ENCODE measurements around the gene CDK5RAP2. TPM values are rescaled to one million over a fixed set of nuclear protein-coding genes. Genes with fewer than 3 reads are reported as not detected.

Gene CDK5RAP2
- total RNA-seq, 6 experiments from 2014 or later = 28.4 to 40.8 (median 36.8) TPM

DNA sequence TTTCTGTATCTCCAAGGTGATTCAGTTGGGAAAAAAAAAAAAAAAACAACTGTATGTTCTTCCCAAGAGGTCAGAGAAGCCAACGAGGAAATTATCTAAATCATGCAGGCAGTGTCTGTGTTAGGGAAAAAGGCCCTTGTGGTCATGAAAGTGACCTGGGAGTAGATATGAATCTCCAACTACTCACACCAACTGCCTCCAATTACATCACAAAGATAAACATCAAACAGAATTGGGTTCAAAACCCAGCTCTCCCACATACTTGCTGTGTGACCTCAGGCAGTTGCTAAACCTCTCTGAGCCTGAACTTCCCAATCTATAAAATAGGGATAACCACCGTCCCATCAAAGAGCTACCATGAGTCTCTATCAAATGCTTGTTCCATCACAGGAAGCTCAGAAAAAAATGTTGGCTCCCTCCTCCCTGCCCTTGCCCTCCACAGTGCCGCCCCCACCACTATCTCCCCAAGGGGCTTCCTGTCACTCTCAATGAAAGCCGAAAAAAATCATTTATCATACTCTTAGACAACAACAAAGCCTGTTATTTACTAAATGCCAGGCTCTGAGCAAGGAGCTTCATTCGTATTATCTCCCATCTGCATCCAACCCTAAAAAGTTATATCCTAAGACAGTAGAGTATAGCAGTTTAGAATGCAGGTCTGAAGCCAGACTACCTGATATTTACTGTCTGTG, 42.9 kb downstream of the CDK5RAP2 start:
- TF ChIP-seq, protein P1, sequence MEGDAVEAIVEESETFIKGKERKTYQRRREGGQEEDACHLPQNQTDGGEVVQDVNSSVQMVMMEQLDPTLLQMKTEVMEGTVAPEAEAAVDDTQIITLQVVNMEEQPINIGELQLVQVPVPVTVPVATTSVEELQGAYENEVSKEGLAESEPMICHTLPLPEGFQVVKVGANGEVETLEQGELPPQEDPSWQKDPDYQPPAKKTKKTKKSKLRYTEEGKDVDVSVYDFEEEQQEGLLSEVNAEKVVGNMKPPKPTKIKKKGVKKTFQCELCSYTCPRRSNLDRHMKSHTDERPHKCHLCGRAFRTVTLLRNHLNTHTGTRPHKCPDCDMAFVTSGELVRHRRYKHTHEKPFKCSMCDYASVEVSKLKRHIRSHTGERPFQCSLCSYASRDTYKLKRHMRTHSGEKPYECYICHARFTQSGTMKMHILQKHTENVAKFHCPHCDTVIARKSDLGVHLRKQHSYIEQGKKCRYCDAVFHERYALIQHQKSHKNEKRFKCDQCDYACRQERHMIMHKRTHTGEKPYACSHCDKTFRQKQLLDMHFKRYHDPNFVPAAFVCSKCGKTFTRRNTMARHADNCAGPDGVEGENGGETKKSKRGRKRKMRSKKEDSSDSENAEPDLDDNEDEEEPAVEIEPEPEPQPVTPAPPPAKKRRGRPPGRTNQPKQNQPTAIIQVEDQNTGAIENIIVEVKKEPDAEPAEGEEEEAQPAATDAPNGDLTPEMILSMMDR (IDR thresholded peaks at IDR 0.05) = no peak
- peaks cover 15% of the 10 kb centered on the region for H3K36me3 Mint-ChIP-seq (ENCODE audit: low read depth)
- no peak overlapping the region for H3K4me3 Mint-ChIP-seq

DNA sequence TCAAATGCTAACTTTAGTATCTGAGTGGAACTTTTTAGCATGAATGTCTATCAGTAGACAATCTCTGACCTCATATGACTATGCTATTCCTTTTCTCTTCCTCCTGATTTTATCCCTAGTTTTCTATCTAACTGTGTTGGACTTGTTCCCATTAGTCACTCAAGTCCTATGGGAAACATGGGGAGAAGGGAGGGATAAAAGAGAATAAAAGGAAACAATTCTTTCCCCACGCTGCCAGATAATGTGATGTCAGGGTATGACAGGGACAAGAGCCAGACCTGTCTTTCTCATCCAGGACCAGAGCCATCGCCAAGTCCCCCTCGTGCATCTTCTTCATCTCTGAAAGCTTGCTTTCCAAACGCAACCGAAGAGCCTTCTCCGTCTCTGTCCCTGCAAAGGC, 43.9 kb downstream of the CDK5RAP2 start:
- H3K4me1 Mint-ChIP-seq (ENCODE audit: low read depth) = peaks cover 38% of the 10 kb centered on the region
- H3K36me3 Mint-ChIP-seq (ENCODE audit: low read depth) = peaks cover 15% of the 10 kb centered on the region
- no peak for DNase-seq
- no peaks in the 10 kb centered on the region for H3K9me3 Mint-ChIP-seq
- no peak overlapping the region for H3K4me3 Mint-ChIP-seq
- TF ChIP-seq, protein P1 (IDR thresholded peaks at IDR 0.05) = no peak
- H3K27ac Mint-ChIP-seq = no peak overlapping the region
- H3K27me3 Mint-ChIP-seq (ENCODE audit: insufficient read depth) = no peaks in the 10 kb centered on the region; the same call in 1 of the 2 replicates

More for the DNA sequence above, 42.9 kb downstream of the CDK5RAP2 start:
- peaks cover 35% of the 10 kb centered on the region for H3K4me1 Mint-ChIP-seq (ENCODE audit: low read depth)
- no peaks in the 10 kb centered on the region; the same call in 1 of the 2 replicates for H3K27me3 Mint-ChIP-seq (ENCODE audit: insufficient read depth)
- no peak for DNase-seq
- H3K27ac Mint-ChIP-seq = no peak overlapping the region
- no peaks in the 10 kb centered on the region for H3K9me3 Mint-ChIP-seq

DNA sequence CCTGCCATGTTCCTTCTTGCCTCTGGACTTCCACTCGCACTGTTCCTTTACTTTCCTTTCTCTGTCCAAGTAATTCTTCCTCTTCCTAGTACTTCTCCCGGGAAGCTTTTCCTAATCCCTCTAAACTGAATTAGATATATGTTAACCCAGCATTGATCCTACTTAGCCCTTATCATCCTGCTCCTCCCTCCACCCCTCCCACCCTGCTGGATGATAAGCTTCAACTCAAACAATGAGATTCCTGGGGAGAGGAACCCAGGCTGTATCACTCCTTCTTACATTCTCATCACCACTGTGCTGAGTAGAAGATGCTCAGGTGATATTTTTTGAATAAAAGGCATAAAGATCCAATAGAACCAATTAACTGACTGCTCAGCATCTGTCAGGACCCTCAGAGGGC, 45.7 kb downstream of the CDK5RAP2 start:
- TF ChIP-seq, protein P1 (IDR thresholded peaks at IDR 0.05) = no peak
- no peak for DNase-seq
- Mint-ChIP-seq H3K36me3 (ENCODE audit: low read depth) (peaks cover 20% of the 10 kb centered on the region), H3K27me3 (ENCODE audit: insufficient read depth) (no peaks in the 10 kb centered on the region; the same call in 1 of the 2 replicates), H3K27ac (no peak overlapping the region), H3K4me1 (ENCODE audit: low read depth) (peaks cover 38% of the 10 kb centered on the region), H3K9me3 (no peaks in the 10 kb centered on the region), H3K4me3 (no peak overlapping the region)

DNA sequence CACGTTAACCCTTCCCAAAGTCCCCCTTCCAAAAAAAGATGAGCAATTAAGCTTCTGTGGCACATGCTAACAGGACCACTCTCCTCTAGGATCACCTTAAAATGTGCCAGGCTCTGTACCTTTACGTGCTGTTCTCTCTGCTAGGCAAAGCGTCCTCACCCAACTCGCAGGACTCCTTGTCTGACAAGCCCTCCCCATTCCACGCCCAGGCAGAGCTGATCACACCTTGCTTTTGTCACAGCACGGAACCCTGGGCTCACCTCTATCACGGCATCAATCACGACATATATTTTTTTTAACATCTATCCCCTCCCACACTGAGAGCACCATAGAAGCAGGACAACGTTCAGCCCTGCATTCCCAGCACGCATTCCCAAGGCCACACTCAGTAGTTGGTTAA, 47.1 kb downstream of the CDK5RAP2 start:
- Mint-ChIP-seq H3K36me3 (ENCODE audit: low read depth) (peaks cover 32% of the 10 kb centered on the region), H3K27ac (peak overlapping the region; percentile 50; the same call in 1 of the 2 replicates), H3K4me1 (ENCODE audit: low read depth) (peaks cover 25% of the 10 kb centered on the region), H3K27me3 (ENCODE audit: insufficient read depth) (no peaks in the 10 kb centered on the region; the same call in 1 of the 2 replicates), H3K4me3 (no peak overlapping the region), H3K9me3 (no peaks in the 10 kb centered on the region)
- TF ChIP-seq, protein P1 (IDR thresholded peaks at IDR 0.05) = no peak
- DNase-seq = no peak

DNA sequence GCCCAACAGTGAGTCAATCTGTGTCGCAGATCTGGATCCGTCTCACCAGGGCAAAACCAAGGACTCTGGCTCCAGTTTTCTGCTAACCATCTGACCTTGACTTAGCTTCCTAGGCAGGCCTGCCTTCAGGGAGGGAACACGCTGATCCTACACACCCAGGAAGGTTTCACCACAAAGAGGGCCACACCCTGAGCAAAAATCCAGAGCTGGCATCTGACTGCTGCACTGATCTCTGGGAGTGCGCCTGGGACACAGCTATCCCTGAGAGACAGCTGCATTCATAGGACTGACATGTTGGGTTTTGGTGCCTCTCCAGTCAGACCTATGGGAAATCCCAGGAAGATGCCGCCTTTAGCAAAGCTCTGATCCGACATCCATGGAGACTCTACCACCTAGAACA, 47.5 kb downstream of the CDK5RAP2 start:
- H3K27me3 Mint-ChIP-seq (ENCODE audit: insufficient read depth) = no peaks in the 10 kb centered on the region; the same call in 1 of the 2 replicates
- no peaks in the 10 kb centered on the region for H3K9me3 Mint-ChIP-seq
- TF ChIP-seq, protein P1 (IDR thresholded peaks at IDR 0.05) = no peak
- H3K27ac Mint-ChIP-seq = peak overlapping the region; percentile 50
- H3K4me3 Mint-ChIP-seq = no peak overlapping the region
- DNase-seq = peak; percentile 35
- H3K36me3 Mint-ChIP-seq (ENCODE audit: low read depth) = peaks cover 34% of the 10 kb centered on the region
- H3K4me1 Mint-ChIP-seq (ENCODE audit: low read depth) = peaks cover 22% of the 10 kb centered on the region

All from HFFc6 (cell line).